HEK293 (cell line): ENCODE data around the gene RANBP10.
"Not testable (repeated sequence)": the region's sequence is repeated elsewhere in the genome, so short reads cannot be mapped to it uniquely, and the experiment has no call there.

Source experiments
- CTCF ChIA-PET: fragments of 350-600 bp; formaldehyde crosslinking; extraction: SDS; loops from one replicate; lab custom pipeline; 2021; ENCODE audit warnings: antibody characterized with exemption; lab: Yijun Ruan, JAX
- POLR2A ChIA-PET: fragments of 300-600 bp; formaldehyde crosslinking; extraction: SDS; loops from one replicate; lab custom pipeline; 2020; ENCODE audit warnings: antibody characterized with exemption, inconsistent platforms; lab: Yijun Ruan, JAX
- H3K27ac ChIP-seq: fragments of 200-500 bp; sonication (Bioruptor generic); 2 replicates; pipeline ENCODE4 v1.5.1; 2014; ENCODE audit warnings: low read depth, low read length, control low read depth, inconsistent platforms; ENCODE audit errors: extremely low read depth
- H3K36me3 ChIP-seq, 2 experiments: fragments of 200-500 bp in 1 of 2; sonication (Bioruptor generic) in 1 of 2; 1 replicate in 1 of 2; 2 replicates in 1 of 2; pipeline ENCODE4 v1.5.1; 2014 to 2017; ENCODE audit warnings: inconsistent platforms in 2 of 2, low read length in 2 of 2; ENCODE audit not compliant: control insufficient read depth in 2 of 2, insufficient read depth in 1 of 2
- H3K4me1 ChIP-seq: fragments of 200-500 bp; sonication (Bioruptor generic); 2 replicates; pipeline ENCODE4 v1.5.1; 2014; ENCODE audit warnings: mild to moderate bottlenecking, low read length, inconsistent platforms; ENCODE audit not compliant: control insufficient read depth, insufficient read depth
- H3K4me3 ChIP-seq: 2 replicates; pipeline ENCODE4 v1.5.1; 2011; ENCODE audit warnings: low read depth, mild to moderate bottlenecking, control low read depth, low read length, moderate library complexity
- H3K9me3 ChIP-seq: fragments of 200-500 bp; sonication (Bioruptor generic); 2 replicates; pipeline ENCODE4 v1.5.1; 2014; ENCODE audit warnings: low read depth, low read length, inconsistent platforms; ENCODE audit not compliant: control insufficient read depth, insufficient read depth
- KLF17 ChIP-seq: fragments of 450-650 bp; formaldehyde crosslinking; IDR thresholded peaks from 2 replicates; pipeline ENCODE4 v1.5.1; 2016; ENCODE audit warnings: missing biosample characterization, missing genetic modification characterization
- SP3 ChIP-seq: fragments of 450-650 bp; formaldehyde crosslinking; IDR thresholded peaks from 2 replicates; pipeline ENCODE4 v1.5.1; 2016; ENCODE audit warnings: missing biosample characterization, missing genetic modification characterization
- ZBTB1 ChIP-seq: fragments of 450-650 bp; formaldehyde crosslinking; IDR thresholded peaks from 2 replicates; pipeline ENCODE4 v1.5.1; 2016; ENCODE audit warnings: missing biosample characterization, missing genetic modification characterization
- ZBTB20 ChIP-seq: fragments of 450-650 bp; formaldehyde crosslinking; IDR thresholded peaks from 2 replicates; pipeline ENCODE4 v1.5.1; 2016; ENCODE audit warnings: missing biosample characterization, missing genetic modification characterization
- ZNF121 ChIP-seq: fragments of 450-650 bp; formaldehyde crosslinking; IDR thresholded peaks from 2 replicates; pipeline ENCODE4 v1.5.1; 2016; ENCODE audit warnings: missing biosample characterization, missing genetic modification characterization
- ZNF155 ChIP-seq: fragments of 450-650 bp; formaldehyde crosslinking; IDR thresholded peaks from 2 replicates; pipeline ENCODE4 v1.5.1; 2016; ENCODE audit warnings: missing biosample characterization, missing genetic modification characterization
- ZNF157 ChIP-seq: fragments of 450-650 bp; formaldehyde crosslinking; IDR thresholded peaks from 2 replicates; pipeline ENCODE4 v1.5.1; 2016; ENCODE audit warnings: missing biosample characterization, missing genetic modification characterization
- ZNF16 ChIP-seq: fragments of 450-650 bp; formaldehyde crosslinking; IDR thresholded peaks from 2 replicates; pipeline ENCODE4 v1.5.1; 2016; ENCODE audit warnings: low read depth, missing biosample characterization, missing genetic modification characterization
- ZNF174 ChIP-seq: fragments of 450-650 bp; formaldehyde crosslinking; IDR thresholded peaks from 2 replicates; pipeline ENCODE4 v1.5.0; 2017; ENCODE audit warnings: missing biosample characterization, mild to moderate bottlenecking, missing genetic modification characterization
- ZNF175 ChIP-seq: fragments of 450-650 bp; formaldehyde crosslinking; IDR thresholded peaks from 2 replicates; pipeline ENCODE4 v1.5.1; 2016; ENCODE audit warnings: missing biosample characterization, missing genetic modification characterization
- ZNF2 ChIP-seq: fragments of 450-650 bp; formaldehyde crosslinking; IDR thresholded peaks from 2 replicates; pipeline ENCODE4 v1.5.1; 2016; ENCODE audit warnings: missing biosample characterization, missing genetic modification characterization
- ZNF239 ChIP-seq: fragments of 450-650 bp; formaldehyde crosslinking; IDR thresholded peaks from 2 replicates; pipeline ENCODE4 v1.5.1; 2016; ENCODE audit warnings: missing biosample characterization, missing genetic modification characterization
- ZNF26 ChIP-seq: fragments of 450-650 bp; formaldehyde crosslinking; IDR thresholded peaks from 2 replicates; pipeline ENCODE4 v1.5.1; 2016; ENCODE audit warnings: missing biosample characterization, missing genetic modification characterization
- ZNF341 ChIP-seq: fragments of 450-650 bp; formaldehyde crosslinking; IDR thresholded peaks from 2 replicates; pipeline ENCODE4; 2016; ENCODE audit warnings: low read depth, missing biosample characterization, missing genetic modification characterization
- ZNF394 ChIP-seq: fragments of 450-650 bp; formaldehyde crosslinking; IDR thresholded peaks from 2 replicates; pipeline ENCODE4 v1.5.1; 2016; ENCODE audit warnings: missing biosample characterization, missing genetic modification characterization, mild to moderate bottlenecking, moderate library complexity, borderline replicate concordance
- ZNF561 ChIP-seq: fragments of 450-650 bp; IDR thresholded peaks from 2 replicates; pipeline ENCODE4 v1.5.1; 2018; ENCODE audit warnings: missing biosample characterization, missing genetic modification characterization, borderline replicate concordance
- TF ChIP-seq, protein P1 (sequence below): fragments of 450-650 bp; formaldehyde crosslinking; IDR thresholded peaks from 2 replicates; pipeline ENCODE4 v1.5.1; 2016; ENCODE audit warnings: missing biosample characterization, missing genetic modification characterization
- TF ChIP-seq, protein P2 (sequence below): fragments of 450-650 bp; formaldehyde crosslinking; conservative IDR thresholded peaks from 2 replicates; pipeline ENCODE4 v1.5.1; 2016; ENCODE audit warnings: low read depth, missing biosample characterization, missing genetic modification characterization

The RANBP10 gene

GRCh38 chr16:67758006-67758405 lies 48.4 kb downstream of the RANBP10 start:
- ChIA-PET CTCF (interaction anchor here (0.6 to 1.3 kb wide), 4 partner anchors 41 to 140 kb away, joined by 3 read pairs; no protein-coding TSS in a partner anchor), POLR2A (interaction anchor here (0.7 to 0.8 kb wide), 2 partner anchors 8 to 76 kb away, joined by 3 read pairs; no protein-coding TSS in a partner anchor)
- no peak for TF ChIP-seq ZNF121 (tag by site-specific recombination)
- no peak for TF ChIP-seq ZNF341 (tag by site-specific recombination)
- TF ChIP-seq ZBTB20 (tag by site-specific recombination) = no peak
- no peak for TF ChIP-seq ZNF239
- no peak for TF ChIP-seq ZNF561
- TF ChIP-seq, protein P1, sequence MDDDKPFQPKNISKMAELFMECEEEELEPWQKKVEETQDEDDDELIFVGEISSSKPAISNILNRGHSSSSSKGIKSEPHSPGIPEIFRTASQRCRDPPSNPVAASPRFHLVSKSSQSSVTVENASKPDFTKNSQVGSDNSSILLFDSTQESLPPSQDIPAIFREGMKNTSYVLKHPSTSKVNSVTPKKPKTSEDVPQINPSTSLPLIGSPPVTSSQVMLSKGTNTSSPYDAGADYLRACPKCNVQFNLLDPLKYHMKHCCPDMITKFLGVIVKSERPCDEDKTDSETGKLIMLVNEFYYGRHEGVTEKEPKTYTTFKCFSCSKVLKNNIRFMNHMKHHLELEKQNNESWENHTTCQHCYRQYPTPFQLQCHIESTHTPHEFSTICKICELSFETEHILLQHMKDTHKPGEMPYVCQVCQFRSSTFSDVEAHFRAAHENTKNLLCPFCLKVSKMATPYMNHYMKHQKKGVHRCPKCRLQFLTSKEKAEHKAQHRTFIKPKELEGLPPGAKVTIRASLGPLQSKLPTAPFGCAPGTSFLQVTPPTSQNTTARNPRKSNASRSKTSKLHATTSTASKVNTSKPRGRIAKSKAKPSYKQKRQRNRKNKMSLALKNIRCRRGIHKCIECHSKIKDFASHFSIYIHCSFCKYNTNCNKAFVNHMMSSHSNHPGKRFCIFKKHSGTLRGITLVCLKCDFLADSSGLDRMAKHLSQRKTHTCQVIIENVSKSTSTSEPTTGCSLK = no peak
- no peaks in the 10 kb centered on the region for H3K9me3 ChIP-seq
- H3K36me3 ChIP-seq = peaks cover 0 to 13% of the 10 kb centered on the region in 2 experiments; a peak in 2 of 3 replicates
- no peak overlapping the region for H3K27ac ChIP-seq
- H3K4me1 ChIP-seq = no peaks in the 10 kb centered on the region
- no peak overlapping the region for H3K4me3 ChIP-seq

GRCh38 chr16:67752641-67753040 lies 53.7 kb downstream of the RANBP10 start:
- TF ChIP-seq, protein P2, sequence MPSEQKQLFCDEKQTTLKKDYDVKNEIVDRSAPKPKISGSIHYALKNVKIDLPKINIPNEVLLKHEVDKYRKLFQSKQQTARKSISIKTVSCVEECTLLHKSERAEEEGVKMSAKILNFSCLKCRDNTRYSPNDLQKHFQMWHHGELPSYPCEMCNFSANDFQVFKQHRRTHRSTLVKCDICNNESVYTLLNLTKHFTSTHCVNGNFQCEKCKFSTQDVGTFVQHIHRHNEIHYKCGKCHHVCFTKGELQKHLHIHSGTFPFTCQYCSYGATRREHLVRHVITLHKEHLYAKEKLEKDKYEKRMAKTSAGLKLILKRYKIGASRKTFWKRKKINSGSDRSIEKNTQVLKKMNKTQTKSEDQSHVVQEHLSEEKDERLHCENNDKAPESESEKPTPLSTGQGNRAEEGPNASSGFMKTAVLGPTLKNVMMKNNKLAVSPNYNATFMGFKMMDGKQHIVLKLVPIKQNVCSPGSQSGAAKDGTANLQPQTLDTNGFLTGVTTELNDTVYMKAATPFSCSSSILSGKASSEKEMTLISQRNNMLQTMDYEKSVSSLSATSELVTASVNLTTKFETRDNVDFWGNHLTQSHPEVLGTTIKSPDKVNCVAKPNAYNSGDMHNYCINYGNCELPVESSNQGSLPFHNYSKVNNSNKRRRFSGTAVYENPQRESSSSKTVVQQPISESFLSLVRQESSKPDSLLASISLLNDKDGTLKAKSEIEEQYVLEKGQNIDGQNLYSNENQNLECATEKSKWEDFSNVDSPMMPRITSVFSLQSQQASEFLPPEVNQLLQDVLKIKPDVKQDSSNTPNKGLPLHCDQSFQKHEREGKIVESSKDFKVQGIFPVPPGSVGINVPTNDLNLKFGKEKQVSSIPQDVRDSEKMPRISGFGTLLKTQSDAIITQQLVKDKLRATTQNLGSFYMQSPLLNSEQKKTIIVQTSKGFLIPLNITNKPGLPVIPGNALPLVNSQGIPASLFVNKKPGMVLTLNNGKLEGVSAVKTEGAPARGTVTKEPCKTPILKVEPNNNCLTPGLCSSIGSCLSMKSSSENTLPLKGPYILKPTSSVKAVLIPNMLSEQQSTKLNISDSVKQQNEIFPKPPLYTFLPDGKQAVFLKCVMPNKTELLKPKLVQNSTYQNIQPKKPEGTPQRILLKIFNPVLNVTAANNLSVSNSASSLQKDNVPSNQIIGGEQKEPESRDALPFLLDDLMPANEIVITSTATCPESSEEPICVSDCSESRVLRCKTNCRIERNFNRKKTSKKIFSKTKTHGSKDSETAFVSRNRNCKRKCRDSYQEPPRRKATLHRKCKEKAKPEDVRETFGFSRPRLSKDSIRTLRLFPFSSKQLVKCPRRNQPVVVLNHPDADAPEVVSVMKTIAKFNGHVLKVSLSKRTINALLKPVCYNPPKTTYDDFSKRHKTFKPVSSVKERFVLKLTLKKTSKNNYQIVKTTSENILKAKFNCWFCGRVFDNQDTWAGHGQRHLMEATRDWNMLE (tag by site-specific recombination) = no peak
- no peak for TF ChIP-seq ZNF155 (tag by site-specific recombination)
- TF ChIP-seq, all 188 proteins: peak for 0
- Histone ChIP-seq H3K36me3 (no peaks in the 10 kb centered on the region; a peak in 1 of 3 replicates), H3K9me3 (no peaks in the 10 kb centered on the region), H3K4me3 (no peak overlapping the region), H3K4me1 (no peaks in the 10 kb centered on the region; the same call in 1 of the 2 replicates), H3K27ac (no peak overlapping the region)
- CTCF ChIA-PET = interaction anchor here (0.7 kb wide), 1 partner anchor 18 kb away, joined by 3 read pairs; no protein-coding TSS in a partner anchor
- POLR2A ChIA-PET = no interaction called here

- ChIA-PET CTCF (interaction anchor here (0.6 to 0.7 kb wide), 5 partner anchors 36 to 270 kb away, joined by 3 to 7 read pairs (median 4); partner anchors contain the start of gene ATP6V0D1), POLR2A (interaction anchor here (0.6 kb wide), 1 partner anchor 32 kb away, joined by 5 read pairs; no protein-coding TSS in a partner anchor)
- not testable (repeated sequence) for H3K36me3 ChIP-seq, H3K4me1 ChIP-seq, H3K27ac ChIP-seq, H3K4me3 ChIP-seq, H3K9me3 ChIP-seq
These were observed 55.0 kb downstream of the RANBP10 start for GRCh38 chr16:67751331-67751730.

GRCh38 chr16:67750466-67750865 lies 55.9 kb downstream of the RANBP10 start:
- CTCF ChIA-PET = interaction anchor here (1.0 kb wide), 1 partner anchor 66 kb away, joined by 3 read pairs; no protein-coding TSS in a partner anchor
- Histone ChIP-seq H3K4me3 (no peak overlapping the region), H3K9me3 (no peaks in the 10 kb centered on the region), H3K36me3 (no peaks in the 10 kb centered on the region; a peak in 1 of 3 replicates), H3K4me1 (no peaks in the 10 kb centered on the region; the same call in 1 of the 2 replicates), H3K27ac (no peak overlapping the region)
- POLR2A ChIA-PET = no interaction called here
- TF ChIP-seq KLF17 (tag by site-specific recombination) (no peak), ZNF26 (tag by site-specific recombination) (no peak), ZNF175 (tag by site-specific recombination) (no peak), ZNF174 (no peak), SP3 (no peak), ZBTB1 (tag by site-specific recombination) (no peak), ZNF394 (tag by site-specific recombination) (no peak), ZNF157 (tag by site-specific recombination) (no peak), ZNF2 (no peak), ZNF16 (tag by site-specific recombination) (no peak)
